22Rv1 (cell line): Measurements from ENCODE around the gene TYROBP.

Experiments
- ZFX ChIP-seq: fragments of 450-650 bp; IDR thresholded peaks from 2 replicates; pipeline ENCODE4 v1.6.1; 2017; ENCODE audit warnings: antibody characterized with exemption, borderline replicate concordance
- TF ChIP-seq, protein P1 (sequence below): fragments of 450-650 bp; IDR thresholded peaks from 2 replicates; pipeline ENCODE4 v1.5.1; 2017; ENCODE audit warnings: mild to moderate bottlenecking

- TF ChIP-seq, protein P1, sequence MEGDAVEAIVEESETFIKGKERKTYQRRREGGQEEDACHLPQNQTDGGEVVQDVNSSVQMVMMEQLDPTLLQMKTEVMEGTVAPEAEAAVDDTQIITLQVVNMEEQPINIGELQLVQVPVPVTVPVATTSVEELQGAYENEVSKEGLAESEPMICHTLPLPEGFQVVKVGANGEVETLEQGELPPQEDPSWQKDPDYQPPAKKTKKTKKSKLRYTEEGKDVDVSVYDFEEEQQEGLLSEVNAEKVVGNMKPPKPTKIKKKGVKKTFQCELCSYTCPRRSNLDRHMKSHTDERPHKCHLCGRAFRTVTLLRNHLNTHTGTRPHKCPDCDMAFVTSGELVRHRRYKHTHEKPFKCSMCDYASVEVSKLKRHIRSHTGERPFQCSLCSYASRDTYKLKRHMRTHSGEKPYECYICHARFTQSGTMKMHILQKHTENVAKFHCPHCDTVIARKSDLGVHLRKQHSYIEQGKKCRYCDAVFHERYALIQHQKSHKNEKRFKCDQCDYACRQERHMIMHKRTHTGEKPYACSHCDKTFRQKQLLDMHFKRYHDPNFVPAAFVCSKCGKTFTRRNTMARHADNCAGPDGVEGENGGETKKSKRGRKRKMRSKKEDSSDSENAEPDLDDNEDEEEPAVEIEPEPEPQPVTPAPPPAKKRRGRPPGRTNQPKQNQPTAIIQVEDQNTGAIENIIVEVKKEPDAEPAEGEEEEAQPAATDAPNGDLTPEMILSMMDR, result no peak
- no peak for TF ChIP-seq ZFX
Measured at GRCh38 chr19:35895911-35896642, 12.0 kb downstream of the TYROBP start.
